CD14-positive monocyte (primary cell): ENCODE data around the gene MRTFA. TPM values are rescaled to one million over a fixed set of nuclear protein-coding genes. Genes with fewer than 3 reads are reported as not detected.
A peak's percentile ranks its signal among the peaks of the same experiment; 100 is the strongest.

ENCODE experiments used
- DNase-seq, 3 donors: peaks; one replicate each; pipeline ENCODE4 v3.0.0-alpha.2; 2011 to 2022
- H2AFZ ChIP-seq: 2 replicates; pipeline ENCODE4 v1.6.0; 2012; ENCODE audit warnings: mild to moderate bottlenecking, low read depth, low read length, inconsistent platforms; ENCODE audit not compliant: insufficient read depth, poor library complexity, severe bottlenecking
- H3K27ac ChIP-seq, 2 donors: 1 replicate in 1 of 2; 2 replicates in 1 of 2; pipeline ENCODE4 v1.5.1; 2012 to 2013; ENCODE audit warnings: low read length in 2 of 2, control low read depth in 1 of 2, inconsistent platforms in 1 of 2, low read depth in 1 of 2, mild to moderate bottlenecking in 1 of 2
- H3K27me3 ChIP-seq, 2 donors: one replicate each; pipeline versions ENCODE4 v1.6.0 to v1.6.1; 2011 to 2013; ENCODE audit warnings: low read length in 2 of 2; ENCODE audit not compliant: control insufficient read depth in 2 of 2, insufficient read depth in 2 of 2
- H3K36me3 ChIP-seq, 2 donors: replicated peaks in 1 of 2; 1 replicate in 1 of 2; 2 replicates in 1 of 2; pipeline versions ENCODE4 v1.5.1 to v1.6.1; 2012 to 2013; ENCODE audit warnings: low read length in 2 of 2, control low read depth in 1 of 2, inconsistent platforms in 1 of 2, mild to moderate bottlenecking in 1 of 2; ENCODE audit not compliant: insufficient read depth in 2 of 2, control insufficient read depth in 1 of 2
- H3K4me1 ChIP-seq, 2 donors: 1 replicate in 1 of 2; 2 replicates in 1 of 2; pipeline versions ENCODE4 v1.5.1 to v1.6.1; 2012 to 2013; ENCODE audit warnings: low read length in 2 of 2, control low read depth in 1 of 2, inconsistent platforms in 1 of 2, mild to moderate bottlenecking in 1 of 2, moderate library complexity in 1 of 2; ENCODE audit not compliant: insufficient read depth in 2 of 2, control insufficient read depth in 1 of 2
- H3K4me2 ChIP-seq: replicated peaks from 2 replicates; pipeline ENCODE3; 2012; ENCODE audit warnings: low read length, moderate library complexity, mild to moderate bottlenecking; ENCODE audit not compliant: poor library complexity, severe bottlenecking; ENCODE audit errors: extremely low read depth
- H3K4me3 ChIP-seq, 3 experiments: fragments of 200-600 bp in 1 of 3; sonication (generic) in 1 of 3; replicated peaks in 1 of 3; 1 replicate in 2 of 3; 2 replicates in 1 of 3; pipeline ENCODE4 v1.5.1; 2011 to 2013; ENCODE audit warnings: low read length in 3 of 3, mild to moderate bottlenecking in 3 of 3, control low read depth in 2 of 3, low read depth in 2 of 3, inconsistent platforms in 1 of 3, moderate library complexity in 1 of 3
- H3K79me2 ChIP-seq: 2 replicates; pipeline ENCODE4 v1.6.0; 2012; ENCODE audit warnings: mild to moderate bottlenecking, control low read depth, inconsistent platforms, low read length, moderate library complexity; ENCODE audit not compliant: insufficient read depth
- H3K9ac ChIP-seq: 2 replicates; pipeline ENCODE4 v1.6.0; 2017; ENCODE audit warnings: low read length, mild to moderate bottlenecking; ENCODE audit not compliant: insufficient read depth, poor library complexity, severe bottlenecking
- H3K9me3 ChIP-seq, 2 donors: replicated peaks in 1 of 2; 1 replicate in 1 of 2; 2 replicates in 1 of 2; pipeline versions ENCODE4 v1.5.1 to v1.6.1; 2012 to 2013; ENCODE audit warnings: low read length in 2 of 2, control low read depth in 1 of 2; ENCODE audit not compliant: control insufficient read depth in 1 of 2, insufficient read depth in 1 of 2
- H4K20me1 ChIP-seq: 2 replicates; pipeline ENCODE4 v1.6.0; 2012; ENCODE audit warnings: mild to moderate bottlenecking, low read length, control low read depth, moderate library complexity; ENCODE audit not compliant: insufficient read depth
- H3K27ac Mint-ChIP-seq, 7 donors: one replicate each; pipeline ENCODE4 v1.8.0; 2020; ENCODE audit warnings: mild to moderate bottlenecking in 7 of 7, mixed read lengths in 7 of 7, moderate library complexity in 6 of 7, inconsistent platforms in 2 of 7
- H3K27me3 Mint-ChIP-seq, 3 donors: one replicate each; pipeline ENCODE4 v1.8.0; 2021 to 2022; ENCODE audit warnings: low read depth in 3 of 3, mild to moderate bottlenecking in 3 of 3, mixed read lengths in 3 of 3, moderate library complexity in 3 of 3, inconsistent platforms in 1 of 3
- H3K36me3 Mint-ChIP-seq, 2 donors: one replicate each; pipeline ENCODE4 v1.8.0; 2020; ENCODE audit warnings: mixed read lengths in 2 of 2, inconsistent platforms in 1 of 2, mild to moderate bottlenecking in 1 of 2
- H3K4me1 Mint-ChIP-seq: one replicate; pipeline ENCODE4 v1.8.0; 2020; ENCODE audit warnings: mild to moderate bottlenecking, mixed read lengths
- H3K4me3 Mint-ChIP-seq, 2 donors: one replicate each; pipeline ENCODE4 v1.8.0; 2020; ENCODE audit warnings: mild to moderate bottlenecking in 2 of 2, mixed read lengths in 2 of 2, moderate library complexity in 1 of 2
- H3K9me3 Mint-ChIP-seq, 7 donors: one replicate each; pipeline ENCODE4 v1.8.0; 2020 to 2022; ENCODE audit warnings: mixed read lengths in 7 of 7, mild to moderate bottlenecking in 6 of 7, moderate library complexity in 6 of 7, inconsistent platforms in 2 of 7
- WGBS: methylation state at CpG from one replicate; pipeline ENCODE4 v1.1.5; 2013; ENCODE audit warnings: missing lambda C conversion rate; ENCODE audit not compliant: insufficient coverage; 5-methylcytosine and 5-hydroxymethylcytosine counted together
- intact Hi-C, 2 donors: fragments of 100-400 bp; cut with micrococcal nuclease; formaldehyde crosslinking; loops; one replicate each; pipeline versions ENCODE4 v1.15.0 to v1.15.1; 2023
- polyA plus RNA-seq, 3 donors: library from polyadenylated mRNA; depleted of rRNA in 1 of 3; unstranded in 2 of 3; stranded (reverse) in 1 of 3; fragments of 300-500 nt in 2 of 3; fragments of >200 nt in 1 of 3; fragmentation: Illumina TruSeq in 2 of 3; gene quantifications; 1 replicate in 2 of 3; 2 replicates in 1 of 3; pipeline ENCODE4 v1.2.3, GENCODE V29; 2012 to 2021
- TF ChIP-seq, protein P1 (sequence below): fragments of 200-600 bp; IDR thresholded peaks from one replicate; pipeline ENCODE4 v1.8.0; 2022; ENCODE audit warnings: antibody characterized with exemption, mild to moderate bottlenecking

Gene MRTFA
- polyA plus RNA-seq, 3 donors, result 14.1 to 33.8 (median 18.9) TPM

- Histone ChIP-seq H3K27me3 (no peaks in the 10 kb centered on the region), H3K27ac (peak overlapping the region; percentile 5 to 77), H3K4me2 (no peak overlapping the region), H3K4me1 (peaks cover 38 to 60% of the 10 kb centered on the region in 2 donors), H4K20me1 (peaks cover 99% of the 10 kb centered on the region), H2AFZ (no peak overlapping the region), H3K9me3 (no peaks in the 10 kb centered on the region), H3K4me3 (no peak overlapping the region), H3K9ac (no peak overlapping the region), H3K36me3 (peaks cover 87 to 93% of the 10 kb centered on the region in 2 donors), H3K79me2 (peaks cover 88% of the 10 kb centered on the region)
- H3K27ac Mint-ChIP-seq, result peak overlapping the region in 2 of 7 donors; percentile 59 to 79
- peaks cover 47% of the 10 kb centered on the region for H3K4me1 Mint-ChIP-seq
- H3K27me3 Mint-ChIP-seq, result peaks cover 0 to 2% (median 0%) of the 10 kb centered on the region in 3 donors
- 61% methylated on average over 33 of the region's 42 CpGs for WGBS
- TF ChIP-seq, protein P1, sequence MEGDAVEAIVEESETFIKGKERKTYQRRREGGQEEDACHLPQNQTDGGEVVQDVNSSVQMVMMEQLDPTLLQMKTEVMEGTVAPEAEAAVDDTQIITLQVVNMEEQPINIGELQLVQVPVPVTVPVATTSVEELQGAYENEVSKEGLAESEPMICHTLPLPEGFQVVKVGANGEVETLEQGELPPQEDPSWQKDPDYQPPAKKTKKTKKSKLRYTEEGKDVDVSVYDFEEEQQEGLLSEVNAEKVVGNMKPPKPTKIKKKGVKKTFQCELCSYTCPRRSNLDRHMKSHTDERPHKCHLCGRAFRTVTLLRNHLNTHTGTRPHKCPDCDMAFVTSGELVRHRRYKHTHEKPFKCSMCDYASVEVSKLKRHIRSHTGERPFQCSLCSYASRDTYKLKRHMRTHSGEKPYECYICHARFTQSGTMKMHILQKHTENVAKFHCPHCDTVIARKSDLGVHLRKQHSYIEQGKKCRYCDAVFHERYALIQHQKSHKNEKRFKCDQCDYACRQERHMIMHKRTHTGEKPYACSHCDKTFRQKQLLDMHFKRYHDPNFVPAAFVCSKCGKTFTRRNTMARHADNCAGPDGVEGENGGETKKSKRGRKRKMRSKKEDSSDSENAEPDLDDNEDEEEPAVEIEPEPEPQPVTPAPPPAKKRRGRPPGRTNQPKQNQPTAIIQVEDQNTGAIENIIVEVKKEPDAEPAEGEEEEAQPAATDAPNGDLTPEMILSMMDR, result no peak
- intact Hi-C loops, result no loop called here
- no peak for DNase-seq
- H3K4me3 Mint-ChIP-seq, result no peak overlapping the region
- peaks cover 73 to 92% of the 10 kb centered on the region in 2 donors for H3K36me3 Mint-ChIP-seq
- no peaks in the 10 kb centered on the region for H3K9me3 Mint-ChIP-seq
These were observed 217.9 kb downstream of the MRTFA start for GRCh38 chr22:40418366-40419201.

DNA sequence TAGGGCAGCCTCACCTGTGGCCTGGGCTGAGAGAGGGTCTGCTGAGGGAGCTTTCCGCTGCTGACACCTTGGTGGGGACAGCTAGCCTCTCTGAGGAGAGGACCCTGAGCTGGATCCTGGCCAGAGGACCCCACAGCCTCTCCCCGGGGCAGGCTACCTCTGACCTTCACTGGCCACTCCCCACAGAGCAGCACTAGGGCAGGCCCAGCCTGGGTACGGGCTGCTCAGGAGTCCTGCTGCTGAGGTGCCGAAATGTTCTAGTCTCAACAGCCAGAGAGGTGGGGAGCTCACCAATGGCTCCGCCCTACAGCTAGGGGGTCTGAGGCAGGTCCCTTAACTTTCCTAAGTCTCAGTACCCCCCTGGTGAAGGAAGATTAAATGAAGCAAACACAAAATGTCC lies 218.6 kb downstream of the MRTFA start:
- DNase-seq, result no peak
- Mint-ChIP-seq H3K36me3 (peaks cover 66 to 89% of the 10 kb centered on the region in 2 donors), H3K4me3 (no peak overlapping the region), H3K27ac (peak overlapping the region in 6 of 7 donors; percentile 43 to 79 (median 62)), H3K27me3 (peaks cover 0 to 2% (median 0%) of the 10 kb centered on the region in 3 donors), H3K9me3 (no peaks in the 10 kb centered on the region), H3K4me1 (peaks cover 45% of the 10 kb centered on the region)
- Histone ChIP-seq H3K9me3 (no peaks in the 10 kb centered on the region), H3K27me3 (no peaks in the 10 kb centered on the region), H4K20me1 (peaks cover 99% of the 10 kb centered on the region), H2AFZ (no peak overlapping the region), H3K4me3 (no peak overlapping the region), H3K36me3 (peaks cover 81 to 88% of the 10 kb centered on the region in 2 donors), H3K4me2 (no peak overlapping the region), H3K79me2 (peaks cover 88% of the 10 kb centered on the region), H3K4me1 (peaks cover 38 to 60% of the 10 kb centered on the region in 2 donors), H3K9ac (no peak overlapping the region), H3K27ac (peak overlapping the region; percentile 5 to 77)
- intact Hi-C loops, result no loop called here
- TF ChIP-seq, protein P1, result no peak
- 90% methylated on average over 2 of the region's 5 CpGs for WGBS
